HepG2 (cell line): Measurements from ENCODE around the gene STEAP1B. TPM values are rescaled to one million over a fixed set of nuclear protein-coding genes. Genes with fewer than 3 reads are reported as not detected.

Experiments
- ATAC-seq: fragments of 200-7000 bp; cut with Tn5 transposase; 3 replicates; pipeline ENCODE4 v1.9.1; 2020; ENCODE audit warnings: mild to moderate bottlenecking, moderate library complexity
- BruUV-seq: library from RNA; stranded (reverse); fragments of 400-500 nt; replicated peaks from 2 replicates; lab custom pipeline; 2021; lab: Mats Ljungman, UMichigan
- CTCF ChIA-PET: fragments of 300-600 bp; formaldehyde crosslinking; extraction: SDS; loops from one replicate; lab custom pipeline; 2021; ENCODE audit warnings: low total read pairs, inconsistent platforms, low intra/inter-chr PET ratio; lab: Yijun Ruan, JAX
- POLR2A ChIA-PET: fragments of 350-600 bp; sonication (Branson Sonifier 250); formaldehyde crosslinking; loops from one replicate; lab custom pipeline; 2020; ENCODE audit warnings: antibody characterized with exemption, inconsistent platforms; lab: Yijun Ruan, JAX
- DNase-seq: peaks from one replicate; pipeline ENCODE4 v3.0.0-alpha.2; 2015; ENCODE audit warnings: low spot score
- FAIRE-seq: peaks from 3 replicates; lab custom pipeline; 2011; peaks lifted over from hg19 to GRCh38; lab: Jason Lieb, UNC
- H2AFZ ChIP-seq: one replicate; pipeline ENCODE4 v1.6.1; 2011; ENCODE audit warnings: low read length, inconsistent platforms
- H3K27ac ChIP-seq: fragments of 300-600 bp; 3 replicates; pipeline ENCODE4 v1.8.0; 2011; ENCODE audit warnings: mixed run types, mild to moderate bottlenecking, mixed read lengths, low read length, inconsistent platforms; ENCODE audit not compliant: insufficient read depth; ENCODE audit errors: extremely low read length
- H3K27me3 ChIP-seq, 2 experiments: fragments of 200-600 bp in 1 of 2; 2 replicates in 1 of 2; 3 replicates in 1 of 2; pipeline versions ENCODE4 v1.6.0 to v1.8.0; 2011; ENCODE audit warnings: low read length in 2 of 2, mild to moderate bottlenecking in 2 of 2, moderate library complexity in 2 of 2, inconsistent platforms in 1 of 2; ENCODE audit not compliant: insufficient read depth in 2 of 2, control insufficient read depth in 1 of 2
- H3K36me3 ChIP-seq, 2 experiments: fragments of 200-600 bp in 1 of 2; replicated peaks in 1 of 2; 2 replicates in 1 of 2; 3 replicates in 1 of 2; pipeline versions ENCODE4 v1.5.1 to v1.8.0; 2011; ENCODE audit warnings: low read length in 2 of 2, inconsistent platforms in 1 of 2; ENCODE audit not compliant: insufficient read depth in 2 of 2, control insufficient read depth in 1 of 2
- H3K4me1 ChIP-seq: 2 replicates; pipeline ENCODE4 v1.5.1; 2012; ENCODE audit warnings: low read length, inconsistent platforms; ENCODE audit not compliant: insufficient read depth
- H3K4me2 ChIP-seq: 2 replicates; pipeline ENCODE4 v1.6.0; 2011; ENCODE audit warnings: low read depth, low read length, inconsistent platforms
- H3K4me3 ChIP-seq, 3 experiments: fragments of 200-600 bp in 1 of 3; sonication (generic), shearing (Covaris generic) in 1 of 3; replicated peaks in 1 of 3; 2 replicates each; pipeline ENCODE4 v1.5.1; 2011 to 2016; ENCODE audit warnings: low read length in 3 of 3, inconsistent platforms in 2 of 3, low read depth in 2 of 3, mild to moderate bottlenecking in 2 of 3, control low read depth in 1 of 3, mixed read lengths in 1 of 3; ENCODE audit not compliant: insufficient read depth in 1 of 3
- H3K79me2 ChIP-seq: one replicate; pipeline ENCODE4 v1.6.1; 2011; ENCODE audit warnings: low read length, inconsistent platforms; ENCODE audit not compliant: insufficient read depth
- H3K9ac ChIP-seq: 2 replicates; pipeline ENCODE4 v1.6.0; 2011; ENCODE audit warnings: mild to moderate bottlenecking, low read depth, low read length, inconsistent platforms; ENCODE audit not compliant: insufficient read depth
- H3K9me3 ChIP-seq: 2 replicates; pipeline ENCODE4 v1.5.1; 2012; ENCODE audit warnings: mild to moderate bottlenecking, low read length
- H4K20me1 ChIP-seq: 2 replicates; pipeline ENCODE4 v1.6.0; 2011; ENCODE audit warnings: inconsistent platforms, mild to moderate bottlenecking, low read length, moderate library complexity; ENCODE audit not compliant: insufficient read depth
- CENPX ChIP-seq: sonication (generic); formaldehyde crosslinking; IDR thresholded peaks from 2 replicates; pipeline ENCODE4 v1.9.0; 2021; ENCODE audit warnings: mild to moderate bottlenecking, missing genetic modification reagents, moderate library complexity
- HOXA3 ChIP-seq: sonication (generic); formaldehyde crosslinking; IDR thresholded peaks from 2 replicates; pipeline ENCODE4 v1.5.0; 2020; ENCODE audit warnings: missing genetic modification reagents
- MEF2D ChIP-seq: sonication (generic); formaldehyde crosslinking; IDR thresholded peaks from 2 replicates; pipeline ENCODE4 v1.5.1; 2020; ENCODE audit warnings: mild to moderate bottlenecking, missing genetic modification reagents
- NCOA1 ChIP-seq: sonication (generic); formaldehyde crosslinking; IDR thresholded peaks from 2 replicates; pipeline ENCODE4 v1.9.0; 2021; ENCODE audit warnings: missing genetic modification reagents
- ZMYM2 ChIP-seq: sonication (generic); formaldehyde crosslinking; IDR thresholded peaks from 2 replicates; pipeline ENCODE4 v1.8.0; 2022; ENCODE audit warnings: mild to moderate bottlenecking, missing genetic modification reagents
- ZNF142 ChIP-seq: sonication (generic); formaldehyde crosslinking; IDR thresholded peaks from 2 replicates; pipeline ENCODE4 v1.4.0; 2020; ENCODE audit warnings: missing genetic modification reagents
- ZNF619 ChIP-seq: sonication (generic); formaldehyde crosslinking; IDR thresholded peaks from 2 replicates; pipeline ENCODE4 v1.4.0; 2020; ENCODE audit warnings: mild to moderate bottlenecking, missing genetic modification reagents
- WGBS: methylation state at CpG from one replicate; pipeline ENCODE4 v1.1.6; 2017; ENCODE audit warnings: low lambda C conversion rate; 5-methylcytosine and 5-hydroxymethylcytosine counted together
- in situ Hi-C: cut with HindIII; loops from 2 replicates; pipeline ENCODE4 v1.10.0; 2017; ENCODE audit warnings: low pct_unique_long_range_greater_than_20kb; ENCODE audit not compliant: extremely low pct_ligation_motif_present
- intact Hi-C: fragments of 100-400 bp; cut with micrococcal nuclease; formaldehyde crosslinking; loops from one replicate; pipeline ENCODE4 v1.10.0; 2022; ENCODE audit not compliant: unreplicated experiment
- polyA plus RNA-seq, 8 experiments: library from polyadenylated mRNA; depleted of rRNA in 3 of 8; stranded (reverse) in 7 of 8; unstranded in 1 of 8; fragments of >200 nt; fragmentation: Illumina TruSeq in 4 of 8; extraction: Trizol in 4 of 8; gene quantifications; 2 replicates each; pipeline versions ENCODE4 v1.2.1 to v1.2.3, GENCODE V29; 2011 to 2016; ENCODE audit warnings: low read depth in 4 of 8, missing spikeins in 1 of 8, mixed read lengths in 1 of 8; ENCODE audit not compliant: insufficient read depth in 1 of 8
- total RNA-seq, 5 experiments: library from RNA; depleted of rRNA; stranded (reverse); fragments of >200 nt; fragmentation: Illumina TruSeq; extraction: Trizol; gene quantifications; 2 replicates each; pipeline ENCODE4 v1.2.3, GENCODE V29; 2016; ENCODE audit warnings: low read depth in 1 of 5
- TF ChIP-seq, protein P1 (sequence below): sonication (generic); formaldehyde crosslinking; IDR thresholded peaks from 2 replicates; pipeline ENCODE4 v1.4.0; 2020; ENCODE audit warnings: missing genetic modification reagents, mild to moderate bottlenecking, borderline replicate concordance

Gene STEAP1B
- total and polyA plus RNA-seq, 2 of the 13 experiments (the other 11 are each of a cell fraction or from before 2014, with no cell fraction given) = not detected

DNA sequence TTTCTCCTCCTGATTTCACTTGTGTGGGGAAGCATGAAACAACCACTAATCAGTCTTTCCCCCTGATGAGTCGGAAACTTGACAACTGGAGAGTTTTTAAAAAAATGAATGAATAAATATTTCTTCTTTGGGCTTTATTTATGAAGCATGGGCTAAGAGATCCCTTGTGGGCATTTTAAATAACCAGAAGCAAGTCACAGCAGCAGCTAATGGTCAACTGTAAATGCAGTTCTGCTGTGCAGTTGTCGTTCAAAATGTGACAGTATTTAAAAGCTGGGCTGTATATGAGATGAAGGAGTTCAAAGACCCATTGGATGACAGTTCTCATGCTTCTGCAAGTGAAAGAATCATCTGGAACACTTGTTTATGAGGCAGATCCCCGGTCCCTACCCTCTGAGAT, 54.1 kb downstream of the STEAP1B start:
- no peaks in the 10 kb centered on the region for H3K9me3 ChIP-seq
- no peaks in the 10 kb centered on the region for H4K20me1 ChIP-seq
- intact Hi-C loops = no loop called here
- H3K36me3 ChIP-seq = no peaks in the 10 kb centered on the region
- no peak overlapping the region for H3K4me2 ChIP-seq
- in situ Hi-C loops = no loop called here
- H2AFZ ChIP-seq = no peak overlapping the region
- no peaks in the 10 kb centered on the region for H3K79me2 ChIP-seq
- no TSS peak for BruUV-seq
- peak overlapping the region; percentile 96 for H3K27ac ChIP-seq
- H3K9ac ChIP-seq = no peak overlapping the region
- no peak for ATAC-seq
- ChIA-PET CTCF (no interaction called here), POLR2A (interaction anchor here (0.7 to 4.3 kb wide), 3 partner anchors 9 to 88 kb away, joined by 3 to 85 read pairs (median 5); partner anchors contain the start of gene RAPGEF5)
- no peak for TF ChIP-seq ZNF619 (CRISPR knock-in tag)
- no peak for TF ChIP-seq CENPX (CRISPR knock-in tag)
- no peak for TF ChIP-seq HOXA3 (CRISPR knock-in tag)
- TF ChIP-seq, all 625 proteins: peak for 0
- WGBS = 90% methylated on average over 3 of the region's 3 CpGs
- FAIRE-seq (no peak), DNase-seq (no peak)
- H3K27me3 ChIP-seq = no peaks in the 10 kb centered on the region
- H3K4me3 ChIP-seq = no peak overlapping the region
- peaks cover 62% of the 10 kb centered on the region for H3K4me1 ChIP-seq

GRCh38 chr7:22445140-22445743, 54.7 kb downstream of the STEAP1B start:
- no peaks in the 10 kb centered on the region for H3K36me3 ChIP-seq
- 96% methylated on average over 12 of the region's 14 CpGs for WGBS
- peaks cover 62% of the 10 kb centered on the region for H3K4me1 ChIP-seq
- in situ Hi-C loops (no loop called here), intact Hi-C loops (no loop called here)
- TSS peak; percentile 82 for BruUV-seq
- FAIRE-seq (no peak), DNase-seq (no peak), ATAC-seq (no peak)
- H3K9me3 ChIP-seq = no peaks in the 10 kb centered on the region
- peak overlapping the region; percentile 65 for H3K4me2 ChIP-seq
- CTCF ChIA-PET = no interaction called here
- H3K9ac ChIP-seq = peak overlapping the region; percentile 67
- H4K20me1 ChIP-seq = no peaks in the 10 kb centered on the region
- H3K27ac ChIP-seq = peak overlapping the region; percentile 96
- H2AFZ ChIP-seq = no peak overlapping the region
- POLR2A ChIA-PET = interaction anchor here (0.7 to 4.3 kb wide), 4 partner anchors 9 to 87 kb away, joined by 3 to 85 read pairs (median 4); partner anchors contain the start of gene RAPGEF5
- no peaks in the 10 kb centered on the region for H3K27me3 ChIP-seq
- no peaks in the 10 kb centered on the region for H3K79me2 ChIP-seq
- no peak overlapping the region for H3K4me3 ChIP-seq
- TF ChIP-seq ZMYM2 (CRISPR knock-in tag) (no peak), NCOA1 (CRISPR knock-in tag) (no peak), MEF2D (0 out of 2 replicates have a peak, but pooled peaks have one; percentile 37), ZNF142 (0 out of 2 replicates have a peak, but pooled peaks have one; percentile 7)
- TF ChIP-seq, protein P1, sequence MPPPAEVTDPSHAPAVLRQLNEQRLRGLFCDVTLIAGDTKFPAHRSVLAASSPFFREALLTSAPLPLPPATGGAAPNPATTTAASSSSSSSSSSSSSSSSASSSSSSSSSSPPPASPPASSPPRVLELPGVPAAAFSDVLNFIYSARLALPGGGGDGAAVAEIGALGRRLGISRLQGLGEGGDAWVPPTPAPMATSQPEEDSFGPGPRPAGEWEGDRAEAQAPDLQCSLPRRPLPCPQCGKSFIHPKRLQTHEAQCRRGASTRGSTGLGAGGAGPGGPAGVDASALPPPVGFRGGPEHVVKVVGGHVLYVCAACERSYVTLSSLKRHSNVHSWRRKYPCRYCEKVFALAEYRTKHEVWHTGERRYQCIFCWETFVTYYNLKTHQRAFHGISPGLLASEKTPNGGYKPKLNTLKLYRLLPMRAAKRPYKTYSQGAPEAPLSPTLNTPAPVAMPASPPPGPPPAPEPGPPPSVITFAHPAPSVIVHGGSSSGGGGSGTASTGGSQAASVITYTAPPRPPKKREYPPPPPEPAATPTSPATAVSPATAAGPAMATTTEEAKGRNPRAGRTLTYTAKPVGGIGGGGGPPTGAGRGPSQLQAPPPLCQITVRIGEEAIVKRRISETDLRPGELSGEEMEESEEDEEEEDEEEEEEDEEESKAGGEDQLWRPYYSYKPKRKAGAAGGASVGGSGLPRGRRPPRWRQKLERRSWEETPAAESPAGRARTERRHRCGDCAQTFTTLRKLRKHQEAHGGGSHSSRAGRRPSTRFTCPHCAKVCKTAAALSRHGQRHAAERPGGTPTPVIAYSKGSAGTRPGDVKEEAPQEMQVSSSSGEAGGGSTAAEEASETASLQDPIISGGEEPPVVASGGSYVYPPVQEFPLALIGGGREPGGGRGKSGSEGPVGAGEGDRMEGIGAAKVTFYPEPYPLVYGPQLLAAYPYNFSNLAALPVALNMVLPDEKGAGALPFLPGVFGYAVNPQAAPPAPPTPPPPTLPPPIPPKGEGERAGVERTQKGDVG (CRISPR knock-in tag) = no peak
